NCI-H1694 treated with DMSO at 0.1 percent for 48 hours (cell line): Measurements from ENCODE around the gene DPP4.

ENCODE experiments used
- DNase-seq: peaks from one replicate; lab custom pipeline; 2025; lab: John Stamatoyannopoulos, UW

DPP4 gene

DNA sequence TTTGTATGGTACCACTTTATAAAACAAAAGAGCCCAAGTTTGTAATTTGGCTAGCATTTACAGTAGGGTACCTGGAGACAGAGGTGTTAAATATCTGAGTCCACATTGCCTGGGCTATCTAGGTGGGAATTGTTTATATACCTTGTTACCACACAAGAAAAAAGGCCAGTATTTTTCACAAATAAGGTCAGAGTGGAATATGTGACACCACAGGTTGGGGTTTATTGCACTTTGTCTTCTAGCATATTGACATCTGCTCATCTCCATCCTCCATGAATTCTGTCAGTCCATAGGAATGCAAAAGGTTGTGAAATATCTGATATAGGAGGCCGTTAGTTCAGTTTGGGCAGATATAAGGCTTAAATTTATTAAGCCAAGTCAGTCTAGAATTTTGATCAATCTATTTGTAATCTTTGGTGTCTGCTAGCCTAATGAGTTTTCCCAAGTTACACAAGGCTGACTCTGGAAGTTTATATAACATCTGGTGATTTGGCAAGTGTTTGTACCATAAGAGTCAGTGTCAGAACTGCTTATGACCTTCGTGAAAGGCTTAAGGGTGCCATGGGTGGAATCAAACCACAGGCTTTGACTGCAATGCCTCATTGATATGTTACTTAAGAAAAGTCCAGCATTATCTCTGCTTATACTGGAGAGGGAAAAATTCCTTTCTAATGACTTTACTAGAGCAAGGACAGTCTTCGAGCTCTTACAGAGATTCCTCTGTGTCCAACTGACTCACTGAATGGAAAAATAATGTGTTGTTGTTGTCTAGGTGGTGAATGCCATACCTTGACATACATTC, 11.3 kb upstream of the DPP4 start:
- no peak for DNase-seq

- DNase-seq: no peak
Observed at GRCh38 chr2:162084536-162084935, 10.5 kb upstream of the DPP4 start.

DNA sequence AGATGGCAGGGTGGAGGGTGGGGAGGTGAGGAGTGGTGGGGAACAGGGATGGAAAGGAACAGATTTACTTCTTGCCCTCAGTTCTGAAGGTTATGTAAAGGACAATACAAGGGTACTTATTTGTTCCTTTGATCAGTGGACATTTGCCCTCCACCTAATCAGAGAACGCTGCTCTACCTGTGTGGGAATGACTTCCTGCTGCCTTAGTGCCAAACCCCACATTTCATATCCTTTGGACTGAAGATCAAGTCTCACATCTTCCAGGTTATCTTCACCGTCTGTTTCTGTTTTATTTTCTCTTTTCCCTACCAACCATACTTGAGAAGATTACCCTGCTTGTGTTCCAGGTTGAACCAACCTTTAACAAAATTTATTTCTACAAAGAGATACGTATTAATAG, 8.7 kb upstream of the DPP4 start:
- DNase-seq: no peak

GRCh38 chr2:162082036-162082435, 8.0 kb upstream of the DPP4 start:
- no peak for DNase-seq

DNA sequence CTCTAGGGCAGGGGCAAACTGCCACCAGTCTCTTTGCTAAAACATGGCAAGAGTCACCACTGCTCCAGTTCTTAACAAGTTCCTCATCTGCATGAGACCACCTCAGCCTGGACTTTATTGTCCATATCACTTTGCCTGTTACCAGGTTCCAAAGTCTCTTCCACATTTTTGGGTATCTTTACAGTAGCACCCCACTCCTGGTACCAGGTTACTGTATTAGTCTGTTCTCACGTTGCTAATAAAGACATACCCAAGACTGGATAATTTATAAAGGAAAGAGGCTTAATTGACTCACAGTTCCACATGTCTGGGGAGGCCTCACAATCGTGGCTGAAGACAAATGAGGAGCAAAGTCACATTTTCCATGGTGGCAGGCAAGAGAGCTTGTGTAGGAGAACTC, 5.5 kb upstream of the DPP4 start:
- DNase-seq: no peak

DNA sequence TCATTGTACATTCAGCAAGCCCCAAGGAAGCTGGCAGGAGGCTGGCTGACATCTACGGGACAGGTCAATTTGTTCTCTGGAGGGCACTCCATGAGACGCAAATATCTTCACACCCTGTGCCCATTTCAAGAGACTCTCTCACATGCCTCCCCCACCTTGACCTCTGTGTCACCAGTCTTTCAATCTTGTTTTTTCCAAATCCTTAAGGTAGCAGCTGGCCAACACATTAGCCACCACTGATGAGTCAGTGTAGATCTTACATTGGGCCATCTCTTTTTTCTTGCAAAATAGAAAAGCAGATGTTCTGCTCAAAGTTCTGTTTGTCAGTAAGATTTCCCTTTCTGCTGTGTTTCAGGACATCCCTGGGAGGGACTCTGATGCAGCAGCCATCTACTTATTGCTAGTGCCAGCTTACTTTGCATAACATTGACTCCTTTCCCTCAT, 1.7 kb upstream of the DPP4 start:
- no peak for DNase-seq

DNA sequence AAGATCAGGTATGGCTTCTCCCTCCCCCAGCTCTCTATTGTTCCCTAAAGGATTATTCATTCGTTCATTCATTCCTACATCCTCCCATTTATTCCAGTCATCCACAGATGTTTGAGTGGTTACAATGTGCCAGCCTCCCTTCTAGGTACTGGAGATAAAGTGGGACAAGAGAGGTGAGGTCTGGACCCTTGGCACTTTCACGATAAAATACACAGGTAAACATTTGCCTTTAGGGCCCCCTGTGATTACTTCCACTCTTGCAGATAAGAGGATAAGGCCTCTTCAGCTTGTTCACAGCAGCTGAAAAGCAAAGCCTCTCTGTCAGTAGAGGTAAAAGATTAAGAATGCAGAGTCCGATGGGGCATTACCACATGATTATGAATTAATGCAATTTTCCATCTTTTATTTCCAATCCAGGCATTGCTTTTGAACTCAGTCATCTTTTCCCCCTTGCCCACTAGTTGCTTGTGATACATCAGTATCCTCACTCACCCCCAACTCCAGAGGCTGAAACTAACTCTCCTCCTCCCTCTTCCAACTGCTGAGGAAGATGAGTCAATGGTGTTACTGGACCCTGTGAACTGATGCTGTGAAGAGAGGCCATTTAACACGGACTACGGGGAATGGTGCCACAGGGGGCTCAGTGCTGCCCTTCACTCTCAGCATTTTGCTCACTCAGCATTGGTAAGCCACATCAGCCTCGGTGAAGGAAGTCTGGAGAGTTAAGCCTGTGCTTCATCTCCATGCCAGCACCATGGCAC, 1.1 kb upstream of the DPP4 start:
- DNase-seq: no peak

- DNase-seq: no peak
Observed at GRCh38 chr2:162074632-162074895, 549 bp upstream of the DPP4 start.

DNA sequence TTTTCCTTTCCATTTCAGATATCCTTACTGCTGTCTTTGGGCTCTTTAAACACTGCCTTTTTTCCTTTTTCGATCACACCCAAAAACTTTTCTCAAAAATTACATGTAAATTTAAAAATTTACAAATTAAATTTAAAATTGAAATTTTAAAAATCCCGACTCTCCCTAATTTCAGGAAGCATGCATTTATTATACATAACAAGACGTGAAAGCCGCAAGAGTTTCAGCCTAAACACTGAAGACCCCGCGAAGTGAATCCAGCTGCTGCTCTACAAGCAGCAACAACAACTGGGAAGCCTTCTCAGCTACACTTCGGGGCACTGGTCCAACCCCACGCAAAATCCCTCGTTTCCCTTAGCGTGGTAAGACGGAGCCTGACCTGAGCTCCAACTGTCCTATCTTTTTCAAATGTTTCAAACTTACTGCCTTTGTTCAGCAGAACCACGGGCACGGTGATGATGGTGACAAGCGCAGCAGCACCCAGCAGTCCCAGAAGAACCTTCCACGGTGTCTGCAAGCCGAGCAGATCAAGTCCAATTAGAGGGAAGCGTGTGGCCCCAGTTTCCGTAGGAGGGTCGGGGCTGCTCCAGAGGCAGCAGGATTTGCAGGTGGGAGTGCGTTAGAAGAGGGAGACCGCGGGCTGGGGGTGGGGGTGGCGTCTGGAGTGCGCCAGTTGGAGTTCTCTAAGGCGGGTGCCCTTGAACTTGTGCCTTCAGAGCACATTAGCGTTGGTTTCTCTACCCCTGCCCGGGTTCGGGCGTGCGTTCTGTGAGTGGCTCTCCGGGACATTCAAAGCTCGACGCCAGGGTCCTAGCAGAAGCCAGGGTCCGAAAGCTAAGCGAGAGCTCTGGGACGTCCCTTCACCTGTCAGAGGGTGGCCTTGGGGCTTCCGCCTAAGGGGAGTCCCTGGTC, 783 bp downstream of the DPP4 start:
- no peak for DNase-seq

- DNase-seq: no peak
Observed at GRCh38 chr2:162072181-162072702, 1.8 kb downstream of the DPP4 start.

- no peak for DNase-seq
Observed at GRCh38 chr2:162071001-162071400, 3.0 kb downstream of the DPP4 start.

- no peak for DNase-seq
Observed at GRCh38 chr2:162070228-162070936, 3.6 kb downstream of the DPP4 start.

DNA sequence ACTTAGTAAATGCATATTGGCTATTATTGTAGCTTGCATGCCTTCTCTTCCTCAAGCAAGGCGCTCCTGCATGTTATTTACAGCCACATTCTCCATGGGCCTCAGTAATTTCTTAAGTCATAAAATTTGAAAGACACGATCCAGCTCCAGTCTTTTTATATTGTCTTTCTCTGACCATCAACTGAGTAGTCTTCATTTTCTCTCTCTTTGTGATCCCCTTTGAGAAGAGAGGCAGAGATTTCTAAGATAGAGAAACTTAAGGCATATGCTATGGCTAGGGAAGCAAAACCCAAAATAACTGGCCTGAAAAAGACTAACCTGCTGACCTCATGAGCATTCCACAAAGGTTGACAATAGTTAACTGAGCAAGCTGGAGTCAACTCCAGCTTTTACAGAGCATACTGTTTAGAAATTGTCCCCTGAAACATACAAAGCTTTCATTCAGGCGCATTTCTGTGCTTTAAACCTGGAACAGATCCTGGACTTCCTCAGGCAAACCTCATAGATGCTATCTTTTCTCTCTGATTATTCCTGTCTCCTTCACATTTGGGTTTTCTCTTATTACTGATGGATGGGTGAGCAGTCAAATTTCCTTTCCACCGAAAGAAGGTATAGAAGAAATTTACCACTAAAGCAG, 4.6 kb downstream of the DPP4 start:
- no peak for DNase-seq

GRCh38 chr2:162067596-162067995, 6.4 kb downstream of the DPP4 start:
- DNase-seq: no peak

GRCh38 chr2:162065767-162066166, 8.2 kb downstream of the DPP4 start:
- DNase-seq: no peak

- no peak for DNase-seq
Observed at GRCh38 chr2:162063899-162064298, 10.1 kb downstream of the DPP4 start.

- DNase-seq: no peak
Observed at GRCh38 chr2:162063281-162063680, 10.7 kb downstream of the DPP4 start.

DNA sequence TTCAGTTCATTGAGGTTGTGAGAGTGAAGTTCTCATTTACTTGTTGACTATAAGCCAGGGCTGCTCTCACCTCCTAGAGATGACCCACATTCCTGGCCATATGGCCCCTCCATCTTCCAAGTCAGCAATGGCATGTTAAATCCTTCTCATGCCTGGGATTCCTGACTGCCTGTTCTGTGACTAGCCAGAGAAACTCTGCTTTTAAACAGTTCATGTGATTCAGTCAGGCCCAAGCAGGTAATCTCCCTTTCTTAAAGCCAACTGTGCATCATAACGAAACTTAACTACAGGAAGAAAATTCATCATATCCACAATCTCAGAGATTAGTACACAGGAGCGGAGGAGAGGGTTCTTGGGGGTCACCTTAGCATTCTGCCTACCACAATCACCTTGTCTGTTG, 11.5 kb downstream of the DPP4 start:
- DNase-seq: no peak

- no peak for DNase-seq
Observed at GRCh38 chr2:162061021-162061420, 13.0 kb downstream of the DPP4 start.

DNA sequence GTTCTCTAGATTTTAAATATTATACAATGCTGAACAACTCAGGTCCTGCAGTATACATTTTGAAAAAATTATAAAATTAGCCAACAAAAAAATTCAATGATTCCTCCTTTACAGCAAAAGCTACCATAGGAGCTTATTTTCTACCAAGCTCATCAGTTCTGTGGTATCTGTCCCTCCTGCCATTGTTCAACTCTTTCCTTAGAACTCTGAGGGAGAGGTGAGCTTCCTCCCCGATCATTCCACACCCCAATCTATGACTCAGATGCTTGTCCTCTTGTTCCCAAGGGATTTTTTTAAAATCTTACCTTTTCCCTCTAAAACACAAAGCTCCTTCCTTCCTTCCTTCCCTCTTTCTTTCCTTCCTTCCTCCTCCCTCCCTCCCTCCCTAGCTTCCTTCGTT, 13.5 kb downstream of the DPP4 start:
- no peak for DNase-seq

GRCh38 chr2:162058973-162059668, 14.9 kb downstream of the DPP4 start:
- DNase-seq: no peak
